HEK293T (cell line): ENCODE data around the gene PDE7B.

Experiments used
- BHLHE40 ChIP-seq: fragments of 450-650 bp; IDR thresholded peaks from 2 replicates; pipeline ENCODE4 v1.6.1; 2016; ENCODE audit warnings: mild to moderate bottlenecking, moderate library complexity, borderline replicate concordance
- ELF4 ChIP-seq: fragments of 450-650 bp; IDR thresholded peaks from 2 replicates; pipeline ENCODE4 v1.6.1; 2017; ENCODE audit warnings: antibody characterized with exemption
- FOXK2 ChIP-seq: fragments of 450-650 bp; IDR thresholded peaks from 2 replicates; pipeline ENCODE4 v1.6.1; 2016; ENCODE audit warnings: mild to moderate bottlenecking
- FOXM1 ChIP-seq: fragments of 450-650 bp; IDR thresholded peaks from 2 replicates; pipeline ENCODE4 v1.6.1; 2017; ENCODE audit warnings: mild to moderate bottlenecking, borderline replicate concordance
- L3MBTL2 ChIP-seq: fragments of 450-650 bp; conservative IDR thresholded peaks from 2 replicates; pipeline ENCODE4 v1.6.1; 2016; ENCODE audit warnings: mild to moderate bottlenecking
- SP1 ChIP-seq: fragments of 450-650 bp; IDR thresholded peaks from 2 replicates; pipeline ENCODE4 v1.6.1; 2017
- TARDBP ChIP-seq: fragments of 450-650 bp; IDR thresholded peaks from 2 replicates; pipeline ENCODE4 v1.6.1; 2016

- TF ChIP-seq BHLHE40 (no peak), FOXM1 (no peak), ELF4 (no peak), FOXK2 (no peak), SP1 (no peak), TARDBP (no peak), L3MBTL2 (no peak)
Observed at GRCh38 chr6:135902756-135903331, 51.3 kb downstream of the PDE7B start.
